H1 (cell line): ENCODE measurements around the gene SPAG4. TPM values are rescaled to one million over a fixed set of nuclear protein-coding genes. Genes with fewer than 3 reads are reported as not detected.

Experiments used
- CTCF ChIA-PET: fragments of 300-600 bp; sonication (Branson Sonifier 250); formaldehyde crosslinking; loops from one replicate; lab custom pipeline; 2021; ENCODE audit not compliant: partially characterized antibody; lab: Charles Lee
- POLR2A ChIA-PET: fragments of 300-600 bp; sonication (Branson Sonifier 250); formaldehyde crosslinking; loops from one replicate; lab custom pipeline; 2021; ENCODE audit warnings: inconsistent platforms; ENCODE audit not compliant: partially characterized antibody; lab: Charles Lee
- DNase-seq, 2 experiments: peaks; one replicate each; pipeline versions ENCODE4 v3.0.0 to v3.0.0-alpha.2; 2010 to 2022; ENCODE audit warnings: low spot score in 2 of 2, low read depth in 1 of 2, mixed read lengths in 1 of 2
- FAIRE-seq: peaks from 2 replicates; lab custom pipeline; 2011; peaks lifted over from hg19 to GRCh38; lab: Jason Lieb, UNC
- H2AFZ ChIP-seq: 2 replicates; pipeline ENCODE4 v1.8.1; 2012; ENCODE audit warnings: low read length, inconsistent platforms
- H2AK5ac ChIP-seq: 2 replicates; pipeline ENCODE4 v1.6.1; 2013; ENCODE audit warnings: low read depth, low read length
- H2BK120ac ChIP-seq: replicated peaks from 2 replicates; pipeline ENCODE3; 2013; ENCODE audit warnings: low read depth, low read length, inconsistent platforms
- H2BK12ac ChIP-seq: 2 replicates; pipeline ENCODE4 v1.6.1; 2013; ENCODE audit warnings: low read depth, low read length
- H2BK15ac ChIP-seq: 2 replicates; pipeline ENCODE4 v1.6.1; 2013; ENCODE audit warnings: low read length
- H2BK20ac ChIP-seq: 2 replicates; pipeline ENCODE4 v1.6.1; 2013; ENCODE audit warnings: low read length
- H2BK5ac ChIP-seq: 2 replicates; pipeline ENCODE4 v1.6.1; 2013; ENCODE audit warnings: low read depth, low read length
- H3K14ac ChIP-seq: 2 replicates; pipeline ENCODE4 v1.6.1; 2013; ENCODE audit warnings: inconsistent platforms; ENCODE audit not compliant: insufficient read length
- H3K18ac ChIP-seq: 2 replicates; pipeline ENCODE4 v1.6.1; 2013; ENCODE audit warnings: low read length; ENCODE audit errors: extremely low read depth
- H3K23ac ChIP-seq: 2 replicates; pipeline ENCODE4 v1.6.1; 2013; ENCODE audit warnings: inconsistent platforms; ENCODE audit not compliant: insufficient read length
- H3K23me2 ChIP-seq: 2 replicates; pipeline ENCODE4 v1.6.1; 2013; ENCODE audit warnings: low read depth, low read length
- H3K27ac ChIP-seq: 2 replicates; pipeline ENCODE4 v1.6.1; 2011; ENCODE audit warnings: low read depth, low read length, inconsistent platforms
- H3K27me3 ChIP-seq, 4 experiments: replicated peaks in 1 of 4; 1 replicate in 1 of 4; 2 replicates in 3 of 4; pipeline versions ENCODE4 v1.6.1 to v1.8.1; 2011 to 2013; ENCODE audit warnings: low read length in 3 of 4, mild to moderate bottlenecking in 3 of 4, inconsistent platforms in 2 of 4, mixed read lengths in 2 of 4, moderate library complexity in 1 of 4; ENCODE audit not compliant: control insufficient read depth in 3 of 4, insufficient read depth in 3 of 4; ENCODE audit errors: extremely low read depth in 1 of 4
- H3K36me3 ChIP-seq, 4 experiments: 2 replicates each; pipeline versions ENCODE4 v1.6.1 to v1.8.1; 2011 to 2013; ENCODE audit warnings: mild to moderate bottlenecking in 4 of 4, low read length in 3 of 4, moderate library complexity in 2 of 4, control low read depth in 1 of 4, inconsistent platforms in 1 of 4; ENCODE audit not compliant: insufficient read depth in 4 of 4, control insufficient read depth in 2 of 4
- H3K4ac ChIP-seq: replicated peaks from 2 replicates; pipeline ENCODE3; 2013; ENCODE audit warnings: low read length, low read depth, mixed read lengths, inconsistent platforms; ENCODE audit not compliant: insufficient read length
- H3K4me1 ChIP-seq, 4 experiments: replicated peaks in 1 of 4; 1 replicate in 1 of 4; 2 replicates in 3 of 4; pipeline versions ENCODE4 v1.6.1 to v1.8.1; 2011 to 2013; ENCODE audit warnings: low read length in 3 of 4, inconsistent platforms in 2 of 4, mixed read lengths in 1 of 4; ENCODE audit not compliant: insufficient read depth in 4 of 4, control insufficient read depth in 3 of 4
- H3K4me2 ChIP-seq, 2 experiments: 2 replicates each; pipeline versions ENCODE4 v1.6.1 to v1.8.1; 2011 to 2013; ENCODE audit warnings: low read depth in 2 of 2, low read length in 2 of 2, control low read depth in 1 of 2, inconsistent platforms in 1 of 2, mild to moderate bottlenecking in 1 of 2; ENCODE audit not compliant: insufficient read depth in 1 of 2
- H3K4me3 ChIP-seq, 4 experiments: fragments of 200-600, 300-600 bp in 1 of 4; sonication (generic), shearing (Covaris generic), sonication (Bioruptor Twin) in 1 of 4; 2 replicates each; pipeline versions ENCODE4 v1.5.1 to v1.8.1; 2011 to 2016; ENCODE audit warnings: low read length in 4 of 4, low read depth in 3 of 4, control low read depth in 2 of 4, inconsistent platforms in 2 of 4, mild to moderate bottlenecking in 2 of 4, mixed read lengths in 1 of 4, moderate library complexity in 1 of 4; ENCODE audit not compliant: insufficient read depth in 2 of 4; ENCODE audit errors: extremely low read depth in 1 of 4
- H3K56ac ChIP-seq: replicated peaks from 2 replicates; pipeline ENCODE3; 2013; ENCODE audit warnings: low read depth, mild to moderate bottlenecking, mixed read lengths, low read length, inconsistent platforms; ENCODE audit not compliant: insufficient read length
- H3K79me1 ChIP-seq: 2 replicates; pipeline ENCODE4 v1.6.1; 2013; ENCODE audit warnings: low read depth, low read length, control low read depth
- H3K79me2 ChIP-seq, 2 experiments: 2 replicates each; pipeline versions ENCODE4 v1.6.1 to v1.8.1; 2012 to 2013; ENCODE audit warnings: low read length in 2 of 2, mild to moderate bottlenecking in 2 of 2, inconsistent platforms in 1 of 2; ENCODE audit not compliant: insufficient read depth in 2 of 2, control insufficient read depth in 1 of 2
- H3K9ac ChIP-seq, 4 experiments: replicated peaks in 1 of 4; 1 replicate in 1 of 4; 2 replicates in 3 of 4; pipeline versions ENCODE4 v1.6.1 to v1.8.1; 2011 to 2013; ENCODE audit warnings: low read depth in 3 of 4, low read length in 3 of 4, control low read depth in 2 of 4, mild to moderate bottlenecking in 2 of 4, moderate library complexity in 2 of 4, inconsistent platforms in 1 of 4; ENCODE audit errors: extremely low read depth in 1 of 4
- H3K9me3 ChIP-seq, 2 experiments: 2 replicates each; pipeline versions ENCODE4 v1.6.1 to v1.8.1; 2012 to 2013; ENCODE audit warnings: mild to moderate bottlenecking in 2 of 2, moderate library complexity in 2 of 2, control low read depth in 1 of 2, inconsistent platforms in 1 of 2, low read depth in 1 of 2, low read length in 1 of 2, mixed read lengths in 1 of 2; ENCODE audit not compliant: insufficient read depth in 2 of 2
- H4K20me1 ChIP-seq, 2 experiments: replicated peaks in 1 of 2; 2 replicates each; pipeline versions ENCODE3 to v1.8.1; 2011 to 2013; ENCODE audit warnings: inconsistent platforms in 2 of 2, low read length in 2 of 2, mild to moderate bottlenecking in 1 of 2; ENCODE audit not compliant: insufficient read depth in 2 of 2, control insufficient read depth in 1 of 2
- H4K5ac ChIP-seq: 2 replicates; pipeline ENCODE4 v1.6.1; 2013; ENCODE audit warnings: low read length, low read depth, mixed read lengths, inconsistent platforms; ENCODE audit not compliant: insufficient read length
- H4K8ac ChIP-seq: 2 replicates; pipeline ENCODE4 v1.8.0; 2013; ENCODE audit warnings: mild to moderate bottlenecking, moderate library complexity, low read length, inconsistent platforms; ENCODE audit not compliant: insufficient read depth; ENCODE audit errors: extremely low read depth
- H4K91ac ChIP-seq: replicated peaks from 2 replicates; pipeline ENCODE3; 2013; ENCODE audit warnings: low read length, mixed read lengths, inconsistent platforms; ENCODE audit not compliant: insufficient read length
- CBX5 ChIP-seq: fragments of 300-800, 300-1000 bp; sonication (generic); IDR thresholded peaks from 2 replicates; pipeline ENCODE4 v1.7.1; 2016; ENCODE audit warnings: antibody characterized with exemption, low read length, low read depth
- CTBP2 ChIP-seq: IDR thresholded peaks from 2 replicates; pipeline ENCODE4 v1.7.0; 2011; ENCODE audit warnings: borderline replicate concordance, mild to moderate bottlenecking, moderate library complexity, mixed read lengths, low read length; ENCODE audit not compliant: insufficient read depth, insufficient read length
- EGR1 ChIP-seq: IDR thresholded peaks from 2 replicates; pipeline ENCODE4 v1.6.1; 2011; ENCODE audit warnings: low read depth, low read length, borderline replicate concordance
- MAFK ChIP-seq: IDR thresholded peaks from 2 replicates; pipeline ENCODE4 v1.6.1; 2012; ENCODE audit warnings: low read depth, mild to moderate bottlenecking, improper control_type of control experiment, low read length
- SP4 ChIP-seq: IDR thresholded peaks from 2 replicates; pipeline ENCODE4 v1.6.1; 2012; ENCODE audit warnings: low read length, inconsistent platforms
- WGBS, 2 experiments: shearing (Covaris generic) in 1 of 2; methylation state at CpG; one replicate each; pipeline versions ENCODE4 v1.1.6 to v1.1.7; 2013 to 2015; ENCODE audit warnings: low lambda C conversion rate in 2 of 2, mixed read lengths in 2 of 2, inconsistent platforms in 1 of 2, low coverage in 1 of 2, missing lambda C conversion rate in 1 of 2; ENCODE audit not compliant: insufficient replicate concordance in 2 of 2, insufficient coverage in 1 of 2, insufficient read length in 1 of 2; ENCODE audit errors: extremely low coverage in 1 of 2, missing lambda C conversion rate in 1 of 2; 5-methylcytosine and 5-hydroxymethylcytosine counted together
- polyA plus RNA-seq, 7 experiments: library from polyadenylated mRNA; depleted of rRNA in 3 of 7; stranded (reverse) in 5 of 7; unstranded in 2 of 7; fragments of >200 nt in 5 of 7; fragments of 200-250 nt in 2 of 7; gene quantifications; 1 replicate in 5 of 7; 2 replicates in 1 of 7; 4 replicates in 1 of 7; pipeline versions ENCODE4 v1.2.1 to v1.2.3, GENCODE V29; 2011 to 2013; ENCODE audit warnings: missing spikeins in 2 of 7, mixed read lengths in 2 of 7
- total RNA-seq: library from RNA; stranded (reverse); fragmentation: NEBNext Ultra II Directional; extraction: Animal tissue kit (Norgen Biotek cat#: 25700); gene quantifications from 2 replicates; pipeline ENCODE4 v1.2.1, GENCODE V29; 2021

Gene SPAG4
- total and polyA plus RNA-seq, 2 of the 8 experiments (the other 6 are each of a cell fraction or from before 2014, with no cell fraction given), result 2.4 to 6.0 TPM

DNA sequence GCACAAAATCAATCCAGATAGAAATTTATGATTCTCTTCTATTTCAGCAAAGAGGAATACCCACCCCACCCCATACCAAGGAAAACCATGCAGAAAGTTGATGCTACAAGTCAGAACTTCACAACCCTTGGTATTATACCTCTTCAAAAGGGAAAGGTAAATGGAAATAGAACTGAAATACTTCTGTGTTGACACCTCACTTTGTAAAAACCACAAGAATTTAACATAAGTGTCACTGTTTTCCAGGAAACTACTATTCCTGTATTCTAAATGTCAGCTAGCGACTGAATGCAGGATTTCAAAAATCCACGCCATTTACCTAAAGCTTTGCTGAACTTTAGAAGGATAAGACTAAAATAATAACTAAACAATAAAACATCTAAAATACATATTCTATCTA, 45.4 kb downstream of the SPAG4 start:
- Histone ChIP-seq H3K27ac (no peak overlapping the region), H3K14ac (no peak overlapping the region), H2BK20ac (no peak overlapping the region), H3K79me2 (peaks cover 71 to 87% of the 10 kb centered on the region in 2 experiments), H3K79me1 (no peaks in the 10 kb centered on the region), H2BK120ac (no peak overlapping the region), H3K4me1 (peaks cover 0 to 7% (median 0%) of the 10 kb centered on the region in 4 experiments; a peak in 3 of 7 replicates), H2BK5ac (no peak overlapping the region), H3K23me2 (peaks cover 9% of the 10 kb centered on the region), H4K91ac (no peak overlapping the region), H3K36me3 (no peaks in the 10 kb centered on the region), H3K4me2 (peak overlapping the region; percentile 31 to 93; a peak in 2 of 4 replicates), H3K9me3 (no peaks in the 10 kb centered on the region), H2BK15ac (no peak overlapping the region), H3K27me3 (no peaks in the 10 kb centered on the region), H3K4ac (no peak overlapping the region), H2AK5ac (no peak overlapping the region), H4K20me1 (peaks cover 51 to 56% of the 10 kb centered on the region in 2 experiments), H3K18ac (no peak overlapping the region), H4K8ac (no peak overlapping the region), H2BK12ac (no peak overlapping the region), H3K56ac (no peak overlapping the region), H2AFZ (no peak overlapping the region), H4K5ac (no peak overlapping the region), H3K4me3 (peak overlapping the region in 1 of 4 experiments; percentile 92; a peak in 2 of 8 replicates)
- no peak for FAIRE-seq
- ChIA-PET POLR2A (interaction anchor here (1.1 to 2.5 kb wide), 8 partner anchors 9 to 223 kb away, joined by 3 to 10 read pairs (median 4); partner anchors contain the start of gene ERGIC3), CTCF (interaction anchor here (1.6 to 2.0 kb wide), 2 partner anchors 12 to 43 kb away, joined by 3 to 6 read pairs; no protein-coding TSS in a partner anchor)
- TF ChIP-seq MAFK (no peak), CTBP2 (no peak), EGR1 (no peak), SP4 (no peak), CBX5 (no peak)
- TF ChIP-seq, all 59 proteins: peak for 0
- no peak overlapping the region for H3K23ac ChIP-seq
- 88% methylated on average over 2 of the region's 2 CpGs; no CpG with 5 or more reads in 1 of the 2 experiments for WGBS, 2 experiments
- H3K9ac ChIP-seq, result no peak overlapping the region
- no peak for DNase-seq
